AG09309 (cell line): Measurements from ENCODE around the gene WDFY4.

Experiments
- DNase-seq: peaks from one replicate; pipeline ENCODE4 v3.0.0-alpha.2; 2010; ENCODE audit warnings: low read depth
- H3K4me3 ChIP-seq: 2 replicates; pipeline ENCODE4 v1.5.1; 2011; ENCODE audit warnings: mild to moderate bottlenecking, low read depth, low read length, moderate library complexity; ENCODE audit not compliant: control insufficient read depth
- CTCF ChIP-seq: IDR thresholded peaks from 2 replicates; pipeline ENCODE4 v1.5.1; 2011; ENCODE audit warnings: mild to moderate bottlenecking, low read depth, low read length, inconsistent platforms; ENCODE audit not compliant: insufficient read depth, control insufficient read depth; ENCODE audit errors: missing control alignments

The WDFY4 gene

GRCh38 chr10:48772059-48772458 is 87.4 kb downstream of the WDFY4 start:
- no peak for DNase-seq
- no peak overlapping the region for H3K4me3 ChIP-seq
- no peak for TF ChIP-seq CTCF

GRCh38 chr10:48773580-48773979 is 88.9 kb downstream of the WDFY4 start:
- DNase-seq, result no peak
- no peak overlapping the region for H3K4me3 ChIP-seq
- no peak for TF ChIP-seq CTCF

GRCh38 chr10:48774416-48775205 is 89.9 kb downstream of the WDFY4 start:
- no peak for DNase-seq
- no peak for TF ChIP-seq CTCF

DNA sequence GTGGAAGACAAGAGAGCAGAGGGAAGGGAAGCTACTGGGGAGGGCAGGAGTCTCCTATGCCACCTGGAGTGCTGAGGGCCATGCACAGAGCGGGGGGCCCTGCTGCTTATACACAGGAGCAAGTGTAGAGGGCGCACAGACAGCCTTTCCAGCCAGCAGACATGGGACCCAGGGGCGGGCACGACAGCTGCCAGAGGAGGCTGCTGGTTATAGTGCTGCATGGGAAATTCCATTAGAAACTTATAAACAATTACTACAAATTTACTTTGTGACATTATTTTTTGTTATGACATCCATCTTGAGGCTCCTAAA is 90.5 kb downstream of the WDFY4 start:
- no peak for DNase-seq
- no peak for TF ChIP-seq CTCF
- no peak overlapping the region for H3K4me3 ChIP-seq

More at GRCh38 chr10:48774416-48775205, 89.9 kb downstream of the WDFY4 start:
- H3K4me3 ChIP-seq, result no peak overlapping the region

DNA sequence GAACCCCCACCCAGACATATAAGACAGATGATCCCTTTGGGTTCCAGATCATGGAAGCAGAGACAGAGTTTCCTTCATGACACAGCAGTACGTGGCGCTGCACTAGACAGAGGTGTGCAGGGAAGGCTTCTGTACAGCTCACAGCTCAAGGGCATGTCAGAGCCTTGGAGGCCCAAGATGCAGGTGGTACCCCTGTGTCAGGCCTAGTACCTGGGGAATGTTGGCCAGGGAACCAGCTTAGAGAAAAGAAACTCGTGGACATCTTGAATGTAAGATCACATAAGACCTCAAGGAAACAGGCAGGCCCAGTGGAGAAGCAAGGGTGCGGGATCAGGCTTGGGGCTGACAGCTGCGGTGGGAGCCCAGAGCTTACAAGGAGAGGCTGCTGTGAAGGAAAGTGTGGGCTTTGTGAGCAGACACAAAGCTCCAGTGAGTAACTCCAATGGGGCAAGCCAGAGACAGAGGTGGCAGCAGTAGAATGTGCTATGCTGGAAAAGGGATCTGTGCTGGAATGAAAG is 91.4 kb downstream of the WDFY4 start:
- no peak for TF ChIP-seq CTCF
- no peak overlapping the region for H3K4me3 ChIP-seq
- no peak for DNase-seq

DNA sequence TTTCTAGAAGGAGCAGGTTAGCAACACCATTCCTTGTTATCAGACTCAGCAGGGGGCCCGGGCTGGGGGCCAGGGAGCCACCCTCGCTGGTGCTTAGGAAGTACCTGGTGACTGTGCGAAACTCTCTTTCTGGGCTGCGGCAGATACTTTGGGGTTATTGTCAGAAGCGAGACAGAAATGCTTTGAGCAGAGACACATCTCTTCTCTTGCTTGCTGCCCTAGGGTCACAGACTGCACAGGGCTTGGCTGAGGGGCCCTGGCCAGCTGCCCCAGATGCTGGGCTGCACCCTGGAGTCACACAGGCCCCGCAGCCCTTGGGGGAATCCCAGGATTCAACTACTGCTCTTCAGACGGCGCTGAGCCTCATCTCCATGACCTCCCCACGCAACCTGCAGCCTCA is 91.9 kb downstream of the WDFY4 start:
- DNase-seq, result no peak
- H3K4me3 ChIP-seq, result no peak overlapping the region
- no peak for TF ChIP-seq CTCF
